WTC11 (cell line): ENCODE measurements around the gene CYP27B1. TPM values are rescaled to one million over a fixed set of nuclear protein-coding genes. Genes with fewer than 3 reads are reported as not detected.

Experiments used
- ATAC-seq: fragments of 200-7000 bp; cut with Tn5 transposase; 2 replicates; pipeline ENCODE4 v1.10.0; 2021; ENCODE audit warnings: mild to moderate bottlenecking, moderate library complexity
- CTCF ChIA-PET: fragments of 300-600 bp; sonication (Branson Sonifier 250); formaldehyde crosslinking; loops from one replicate; lab custom pipeline; 2021; ENCODE audit warnings: antibody characterized with exemption; lab: Charles Lee
- POLR2A ChIA-PET: fragments of 350-600 bp; sonication (Branson Sonifier 250); formaldehyde crosslinking; loops from one replicate; lab custom pipeline; 2021; ENCODE audit warnings: antibody characterized with exemption; lab: Charles Lee
- DNase-seq: peaks from one replicate; pipeline ENCODE4 v3.0.0; 2021; ENCODE audit warnings: low spot score
- H3K27ac Mint-ChIP-seq: 2 replicates; pipeline ENCODE4 v1.8.0; 2021; ENCODE audit warnings: mixed read lengths
- H3K27me3 Mint-ChIP-seq: 2 replicates; pipeline ENCODE4 v1.8.0; 2021; ENCODE audit warnings: low read depth, mild to moderate bottlenecking, moderate library complexity, mixed read lengths
- H3K36me3 Mint-ChIP-seq: 2 replicates; pipeline ENCODE4 v1.8.0; 2021; ENCODE audit warnings: mixed read lengths
- H3K4me1 Mint-ChIP-seq: 2 replicates; pipeline ENCODE4 v1.8.0; 2022; ENCODE audit warnings: mixed read lengths
- H3K4me3 Mint-ChIP-seq: 2 replicates; pipeline ENCODE4 v1.8.0; 2021; ENCODE audit warnings: mild to moderate bottlenecking, moderate library complexity, mixed read lengths
- H3K9me3 Mint-ChIP-seq: 2 replicates; pipeline ENCODE4 v1.8.0; 2021; ENCODE audit warnings: mixed read lengths
- CBFB ChIP-seq: sonication (generic); formaldehyde crosslinking; IDR thresholded peaks from 2 replicates; pipeline ENCODE4 v1.8.1; 2022; ENCODE audit warnings: mild to moderate bottlenecking, low read depth, missing genetic modification reagents
- EMX1 ChIP-seq: fragments of 250-450 bp; sonication (Bioruptor Pico); IDR thresholded peaks from 2 replicates; pipeline ENCODE4 v1.8.0; 2021; ENCODE audit warnings: mild to moderate bottlenecking
- FOXJ3 ChIP-seq: sonication (generic); formaldehyde crosslinking; IDR thresholded peaks from 2 replicates; pipeline ENCODE4 v1.9.0; 2021; ENCODE audit warnings: missing genetic modification reagents, mild to moderate bottlenecking, borderline replicate concordance
- HMGA2 ChIP-seq: fragments of 250-450 bp; sonication (Bioruptor Pico); IDR thresholded peaks from 2 replicates; pipeline ENCODE4 v1.4.0; 2021; ENCODE audit warnings: mild to moderate bottlenecking, moderate library complexity
- JUN ChIP-seq: sonication (generic); formaldehyde crosslinking; IDR thresholded peaks from 2 replicates; pipeline ENCODE4 v1.8.0; 2023; ENCODE audit warnings: mild to moderate bottlenecking, missing genetic modification reagents
- MXD4 ChIP-seq: fragments of 250-450 bp; sonication (Bioruptor Pico); IDR thresholded peaks from 2 replicates; pipeline ENCODE4 v1.8.0; 2021; ENCODE audit warnings: mild to moderate bottlenecking, moderate library complexity, borderline replicate concordance
- NFATC4 ChIP-seq: fragments of 250-450 bp; sonication (Bioruptor Pico); IDR thresholded peaks from 2 replicates; pipeline ENCODE4 v1.9.0; 2021; ENCODE audit warnings: mild to moderate bottlenecking
- NR1H2 ChIP-seq: sonication (generic); formaldehyde crosslinking; IDR thresholded peaks from 2 replicates; pipeline ENCODE4 v1.9.0; 2021; ENCODE audit warnings: mild to moderate bottlenecking, moderate library complexity, missing genetic modification reagents
- PRRX2 ChIP-seq: fragments of 250-450 bp; sonication (Bioruptor Pico); IDR thresholded peaks from 2 replicates; pipeline ENCODE4 v1.8.0; 2021; ENCODE audit warnings: mild to moderate bottlenecking
- SMAD3 ChIP-seq: sonication (generic); formaldehyde crosslinking; IDR thresholded peaks from 2 replicates; pipeline ENCODE4 v1.8.0; 2022; ENCODE audit warnings: missing genetic modification reagents, mild to moderate bottlenecking, borderline replicate concordance
- SP1 ChIP-seq: sonication (generic); formaldehyde crosslinking; conservative IDR thresholded peaks from 2 replicates; pipeline ENCODE4 v1.8.1; 2022; ENCODE audit warnings: missing genetic modification reagents
- ZBTB21 ChIP-seq: sonication (generic); formaldehyde crosslinking; IDR thresholded peaks from 2 replicates; pipeline ENCODE4 v1.8.1; 2023; ENCODE audit warnings: mild to moderate bottlenecking, missing genetic modification reagents, borderline replicate concordance
- ZNF138 ChIP-seq: sonication (generic); formaldehyde crosslinking; conservative IDR thresholded peaks from 2 replicates; pipeline ENCODE4 v1.8.1; 2022; ENCODE audit warnings: mild to moderate bottlenecking, moderate library complexity, missing genetic modification reagents
- ZNF219 ChIP-seq: sonication (generic); formaldehyde crosslinking; IDR thresholded peaks from 2 replicates; pipeline ENCODE4 v1.8.0; 2023; ENCODE audit warnings: missing genetic modification reagents, mild to moderate bottlenecking, borderline replicate concordance
- ZNF396 ChIP-seq: fragments of 250-450 bp; sonication (Bioruptor Pico); IDR thresholded peaks from 2 replicates; pipeline ENCODE4 v1.8.0; 2021; ENCODE audit warnings: mild to moderate bottlenecking, moderate library complexity, borderline replicate concordance
- ZNF671 ChIP-seq: fragments of 250-450 bp; sonication (Bioruptor Pico); IDR thresholded peaks from 2 replicates; pipeline ENCODE4 v1.8.0; 2021; ENCODE audit warnings: mild to moderate bottlenecking
- total RNA-seq: library from RNA; stranded (reverse); gene quantifications from 3 replicates; pipeline ENCODE4 v1.2.3, GENCODE V29; 2021
- TF ChIP-seq, protein P1 (sequence below): sonication (generic); formaldehyde crosslinking; IDR thresholded peaks from 2 replicates; pipeline ENCODE4 v1.8.0; 2022; ENCODE audit warnings: mild to moderate bottlenecking, missing genetic modification reagents
- TF ChIP-seq, protein P2 (sequence below): sonication (generic); formaldehyde crosslinking; IDR thresholded peaks from 2 replicates; pipeline ENCODE4 v1.8.1; 2022; ENCODE audit warnings: missing genetic modification reagents, borderline replicate concordance
- TF ChIP-seq, protein P3 (sequence below): sonication (generic); formaldehyde crosslinking; IDR thresholded peaks from 2 replicates; pipeline ENCODE4 v1.8.1; 2022; ENCODE audit warnings: mild to moderate bottlenecking, moderate library complexity, missing genetic modification reagents
- TF ChIP-seq, protein P4 (sequence below): fragments of 200-600 bp; IDR thresholded peaks from 2 replicates; pipeline ENCODE4 v1.8.0; 2022; ENCODE audit warnings: antibody characterized with exemption
- TF ChIP-seq, protein P5 (sequence below): sonication (generic); formaldehyde crosslinking; IDR thresholded peaks from 2 replicates; pipeline ENCODE4 v1.8.1; 2022; ENCODE audit warnings: low read depth, missing genetic modification reagents, borderline replicate concordance
- TF ChIP-seq, protein P6 (sequence below): sonication (generic); formaldehyde crosslinking; IDR thresholded peaks from 2 replicates; pipeline ENCODE4 v1.8.0; 2022; ENCODE audit warnings: missing genetic modification reagents
- TF ChIP-seq, protein P7 (sequence below): sonication (generic); formaldehyde crosslinking; IDR thresholded peaks from 2 replicates; pipeline ENCODE4 v1.8.0; 2022; ENCODE audit warnings: mild to moderate bottlenecking, missing genetic modification reagents

The CYP27B1 gene
- total RNA-seq, 1 experiment from 2014 or later: 2.1 TPM

DNA sequence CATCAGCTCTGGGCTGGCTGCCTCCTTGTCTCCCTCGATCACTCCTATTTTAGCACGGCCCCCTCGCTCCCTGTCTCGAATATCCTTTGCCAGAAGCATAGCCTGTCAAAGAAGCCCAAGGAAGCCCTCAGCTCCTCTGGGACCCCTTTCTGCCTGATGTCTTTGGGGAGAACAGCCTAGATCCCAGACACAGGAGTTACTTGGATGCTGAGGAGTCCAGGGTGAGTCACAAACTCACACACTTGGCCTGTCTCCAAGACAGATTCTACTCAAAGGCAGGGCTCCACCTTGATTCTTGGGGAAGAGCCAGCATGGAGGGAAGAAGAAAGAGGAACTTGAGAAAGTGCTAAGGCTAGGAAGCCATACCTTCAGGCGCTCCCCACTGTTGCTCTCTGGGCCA lies 43.6 kb upstream of the CYP27B1 start:
- TF ChIP-seq FOXJ3 (CRISPR knock-in tag): no peak
- no peak for TF ChIP-seq JUN (CRISPR knock-in tag)
- TF ChIP-seq, protein P1, sequence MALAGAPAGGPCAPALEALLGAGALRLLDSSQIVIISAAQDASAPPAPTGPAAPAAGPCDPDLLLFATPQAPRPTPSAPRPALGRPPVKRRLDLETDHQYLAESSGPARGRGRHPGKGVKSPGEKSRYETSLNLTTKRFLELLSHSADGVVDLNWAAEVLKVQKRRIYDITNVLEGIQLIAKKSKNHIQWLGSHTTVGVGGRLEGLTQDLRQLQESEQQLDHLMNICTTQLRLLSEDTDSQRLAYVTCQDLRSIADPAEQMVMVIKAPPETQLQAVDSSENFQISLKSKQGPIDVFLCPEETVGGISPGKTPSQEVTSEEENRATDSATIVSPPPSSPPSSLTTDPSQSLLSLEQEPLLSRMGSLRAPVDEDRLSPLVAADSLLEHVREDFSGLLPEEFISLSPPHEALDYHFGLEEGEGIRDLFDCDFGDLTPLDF (CRISPR knock-in tag): no peak
- TF ChIP-seq, protein P2, sequence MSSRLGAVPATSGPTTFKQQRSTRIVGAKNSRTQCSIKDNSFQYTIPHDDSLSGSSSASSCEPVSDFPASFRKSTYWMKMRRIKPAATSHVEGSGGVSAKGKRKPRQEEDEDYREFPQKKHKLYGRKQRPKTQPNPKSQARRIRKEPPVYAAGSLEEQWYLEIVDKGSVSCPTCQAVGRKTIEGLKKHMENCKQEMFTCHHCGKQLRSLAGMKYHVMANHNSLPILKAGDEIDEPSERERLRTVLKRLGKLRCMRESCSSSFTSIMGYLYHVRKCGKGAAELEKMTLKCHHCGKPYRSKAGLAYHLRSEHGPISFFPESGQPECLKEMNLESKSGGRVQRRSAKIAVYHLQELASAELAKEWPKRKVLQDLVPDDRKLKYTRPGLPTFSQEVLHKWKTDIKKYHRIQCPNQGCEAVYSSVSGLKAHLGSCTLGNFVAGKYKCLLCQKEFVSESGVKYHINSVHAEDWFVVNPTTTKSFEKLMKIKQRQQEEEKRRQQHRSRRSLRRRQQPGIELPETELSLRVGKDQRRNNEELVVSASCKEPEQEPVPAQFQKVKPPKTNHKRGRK (CRISPR knock-in tag): no peak
- TF ChIP-seq ZNF138 (CRISPR knock-in tag): no peak
- TF ChIP-seq, protein P3, sequence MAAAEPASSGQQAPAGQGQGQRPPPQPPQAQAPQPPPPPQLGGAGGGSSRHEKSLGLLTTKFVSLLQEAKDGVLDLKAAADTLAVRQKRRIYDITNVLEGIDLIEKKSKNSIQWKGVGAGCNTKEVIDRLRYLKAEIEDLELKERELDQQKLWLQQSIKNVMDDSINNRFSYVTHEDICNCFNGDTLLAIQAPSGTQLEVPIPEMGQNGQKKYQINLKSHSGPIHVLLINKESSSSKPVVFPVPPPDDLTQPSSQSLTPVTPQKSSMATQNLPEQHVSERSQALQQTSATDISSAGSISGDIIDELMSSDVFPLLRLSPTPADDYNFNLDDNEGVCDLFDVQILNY (CRISPR knock-in tag): no peak
- no peak for TF ChIP-seq SP1 (CRISPR knock-in tag)
- TF ChIP-seq NFATC4 (CRISPR knock-in tag): no peak
- TF ChIP-seq NR1H2 (CRISPR knock-in tag): no peak
- TF ChIP-seq CBFB (CRISPR knock-in tag): no peak
- no peak for TF ChIP-seq PRRX2 (CRISPR knock-in tag)
- TF ChIP-seq, protein P4, sequence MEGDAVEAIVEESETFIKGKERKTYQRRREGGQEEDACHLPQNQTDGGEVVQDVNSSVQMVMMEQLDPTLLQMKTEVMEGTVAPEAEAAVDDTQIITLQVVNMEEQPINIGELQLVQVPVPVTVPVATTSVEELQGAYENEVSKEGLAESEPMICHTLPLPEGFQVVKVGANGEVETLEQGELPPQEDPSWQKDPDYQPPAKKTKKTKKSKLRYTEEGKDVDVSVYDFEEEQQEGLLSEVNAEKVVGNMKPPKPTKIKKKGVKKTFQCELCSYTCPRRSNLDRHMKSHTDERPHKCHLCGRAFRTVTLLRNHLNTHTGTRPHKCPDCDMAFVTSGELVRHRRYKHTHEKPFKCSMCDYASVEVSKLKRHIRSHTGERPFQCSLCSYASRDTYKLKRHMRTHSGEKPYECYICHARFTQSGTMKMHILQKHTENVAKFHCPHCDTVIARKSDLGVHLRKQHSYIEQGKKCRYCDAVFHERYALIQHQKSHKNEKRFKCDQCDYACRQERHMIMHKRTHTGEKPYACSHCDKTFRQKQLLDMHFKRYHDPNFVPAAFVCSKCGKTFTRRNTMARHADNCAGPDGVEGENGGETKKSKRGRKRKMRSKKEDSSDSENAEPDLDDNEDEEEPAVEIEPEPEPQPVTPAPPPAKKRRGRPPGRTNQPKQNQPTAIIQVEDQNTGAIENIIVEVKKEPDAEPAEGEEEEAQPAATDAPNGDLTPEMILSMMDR: no peak
- no peak for TF ChIP-seq SMAD3 (CRISPR knock-in tag)
- TF ChIP-seq HMGA2: no peak
- no peak for TF ChIP-seq ZBTB21 (CRISPR knock-in tag)
- TF ChIP-seq ZNF396 (CRISPR knock-in tag): no peak
- TF ChIP-seq, protein P5, sequence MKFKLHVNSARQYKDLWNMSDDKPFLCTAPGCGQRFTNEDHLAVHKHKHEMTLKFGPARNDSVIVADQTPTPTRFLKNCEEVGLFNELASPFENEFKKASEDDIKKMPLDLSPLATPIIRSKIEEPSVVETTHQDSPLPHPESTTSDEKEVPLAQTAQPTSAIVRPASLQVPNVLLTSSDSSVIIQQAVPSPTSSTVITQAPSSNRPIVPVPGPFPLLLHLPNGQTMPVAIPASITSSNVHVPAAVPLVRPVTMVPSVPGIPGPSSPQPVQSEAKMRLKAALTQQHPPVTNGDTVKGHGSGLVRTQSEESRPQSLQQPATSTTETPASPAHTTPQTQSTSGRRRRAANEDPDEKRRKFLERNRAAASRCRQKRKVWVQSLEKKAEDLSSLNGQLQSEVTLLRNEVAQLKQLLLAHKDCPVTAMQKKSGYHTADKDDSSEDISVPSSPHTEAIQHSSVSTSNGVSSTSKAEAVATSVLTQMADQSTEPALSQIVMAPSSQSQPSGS (CRISPR knock-in tag): no peak
- Mint-ChIP-seq H3K36me3 (no peaks in the 10 kb centered on the region; the same call in 1 of the 2 replicates), H3K9me3 (no peaks in the 10 kb centered on the region), H3K4me1 (peaks cover 8% of the 10 kb centered on the region; the same call in 1 of the 2 replicates), H3K4me3 (no peak overlapping the region), H3K27me3 (no peaks in the 10 kb centered on the region; the same call in 1 of the 2 replicates), H3K27ac (no peak overlapping the region)
- CTCF ChIA-PET: no interaction called here
- POLR2A ChIA-PET: no interaction called here
- DNase-seq: no peak
- ATAC-seq: no peak

DNA sequence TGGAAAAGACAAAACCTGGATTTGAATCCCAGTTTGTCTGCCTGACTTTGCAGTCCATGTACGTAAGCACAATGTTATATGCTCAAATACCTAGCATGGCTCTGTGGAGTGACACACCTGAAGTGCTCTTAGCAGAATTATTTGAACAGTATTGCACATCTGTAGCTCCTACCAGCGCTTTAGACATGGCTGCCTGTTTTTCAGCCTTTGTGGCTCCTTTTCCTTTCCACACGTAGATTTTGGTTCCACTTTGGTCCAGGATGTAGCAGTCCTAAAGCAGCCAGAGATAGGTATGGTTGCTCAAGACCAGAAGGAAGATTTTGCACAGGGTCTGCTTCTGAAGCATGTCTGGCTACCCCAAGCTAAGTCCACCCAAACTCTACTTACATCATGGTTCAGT lies 42.5 kb upstream of the CYP27B1 start:
- H3K27ac Mint-ChIP-seq: no peak overlapping the region
- H3K36me3 Mint-ChIP-seq: no peaks in the 10 kb centered on the region; the same call in 1 of the 2 replicates
- no peak for DNase-seq
- H3K4me3 Mint-ChIP-seq: no peak overlapping the region
- ATAC-seq: no peak
- POLR2A ChIA-PET: no interaction called here
- CTCF ChIA-PET: no interaction called here
- H3K4me1 Mint-ChIP-seq: peaks cover 2% of the 10 kb centered on the region; the same call in 1 of the 2 replicates
- H3K27me3 Mint-ChIP-seq: no peaks in the 10 kb centered on the region
- no peaks in the 10 kb centered on the region for H3K9me3 Mint-ChIP-seq
- TF ChIP-seq, protein P6, sequence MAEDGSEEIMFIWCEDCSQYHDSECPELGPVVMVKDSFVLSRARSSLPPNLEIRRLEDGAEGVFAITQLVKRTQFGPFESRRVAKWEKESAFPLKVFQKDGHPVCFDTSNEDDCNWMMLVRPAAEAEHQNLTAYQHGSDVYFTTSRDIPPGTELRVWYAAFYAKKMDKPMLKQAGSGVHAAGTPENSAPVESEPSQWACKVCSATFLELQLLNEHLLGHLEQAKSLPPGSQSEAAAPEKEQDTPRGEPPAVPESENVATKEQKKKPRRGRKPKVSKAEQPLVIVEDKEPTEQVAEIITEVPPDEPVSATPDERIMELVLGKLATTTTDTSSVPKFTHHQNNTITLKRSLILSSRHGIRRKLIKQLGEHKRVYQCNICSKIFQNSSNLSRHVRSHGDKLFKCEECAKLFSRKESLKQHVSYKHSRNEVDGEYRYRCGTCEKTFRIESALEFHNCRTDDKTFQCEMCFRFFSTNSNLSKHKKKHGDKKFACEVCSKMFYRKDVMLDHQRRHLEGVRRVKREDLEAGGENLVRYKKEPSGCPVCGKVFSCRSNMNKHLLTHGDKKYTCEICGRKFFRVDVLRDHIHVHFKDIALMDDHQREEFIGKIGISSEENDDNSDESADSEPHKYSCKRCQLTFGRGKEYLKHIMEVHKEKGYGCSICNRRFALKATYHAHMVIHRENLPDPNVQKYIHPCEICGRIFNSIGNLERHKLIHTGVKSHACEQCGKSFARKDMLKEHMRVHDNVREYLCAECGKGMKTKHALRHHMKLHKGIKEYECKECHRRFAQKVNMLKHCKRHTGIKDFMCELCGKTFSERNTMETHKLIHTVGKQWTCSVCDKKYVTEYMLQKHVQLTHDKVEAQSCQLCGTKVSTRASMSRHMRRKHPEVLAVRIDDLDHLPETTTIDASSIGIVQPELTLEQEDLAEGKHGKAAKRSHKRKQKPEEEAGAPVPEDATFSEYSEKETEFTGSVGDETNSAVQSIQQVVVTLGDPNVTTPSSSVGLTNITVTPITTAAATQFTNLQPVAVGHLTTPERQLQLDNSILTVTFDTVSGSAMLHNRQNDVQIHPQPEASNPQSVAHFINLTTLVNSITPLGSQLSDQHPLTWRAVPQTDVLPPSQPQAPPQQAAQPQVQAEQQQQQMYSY: no peak
- TF ChIP-seq ZNF671 (CRISPR knock-in tag): no peak
- TF ChIP-seq CBFB (CRISPR knock-in tag): no peak
- no peak for TF ChIP-seq ZNF219 (CRISPR knock-in tag)
- TF ChIP-seq NR1H2 (CRISPR knock-in tag): no peak
- TF ChIP-seq, protein P7, sequence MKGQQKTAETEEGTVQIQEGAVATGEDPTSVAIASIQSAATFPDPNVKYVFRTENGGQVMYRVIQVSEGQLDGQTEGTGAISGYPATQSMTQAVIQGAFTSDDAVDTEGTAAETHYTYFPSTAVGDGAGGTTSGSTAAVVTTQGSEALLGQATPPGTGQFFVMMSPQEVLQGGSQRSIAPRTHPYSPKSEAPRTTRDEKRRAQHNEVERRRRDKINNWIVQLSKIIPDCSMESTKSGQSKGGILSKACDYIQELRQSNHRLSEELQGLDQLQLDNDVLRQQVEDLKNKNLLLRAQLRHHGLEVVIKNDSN (CRISPR knock-in tag): no peak
- TF ChIP-seq MXD4 (CRISPR knock-in tag): no peak
- no peak for TF ChIP-seq EMX1
- TF ChIP-seq, protein P4: no peak
